Fibroblast of lung (primary cell): ENCODE measurements around the gene SEM1. TPM values are rescaled to one million over a fixed set of nuclear protein-coding genes. Genes with fewer than 3 reads are reported as not detected.
"Not testable (repeated sequence)": the region's sequence is repeated elsewhere in the genome, so short reads cannot be mapped to it uniquely, and the experiment has no call there.

Experiments used
- DNase-seq, 2 donors: peaks; one replicate each; pipeline versions ENCODE4 v3.0.0 to v3.0.0-alpha.2; 2010; ENCODE audit warnings: low read depth in 2 of 2
- H2AFZ ChIP-seq: 2 replicates; pipeline ENCODE4 v1.5.1; 2012; ENCODE audit warnings: low read length, control low read depth, inconsistent platforms
- H3K27ac ChIP-seq: 2 replicates; pipeline ENCODE4 v1.5.1; 2011; ENCODE audit warnings: low read length, control low read depth; ENCODE audit not compliant: insufficient read depth
- H3K27me3 ChIP-seq: 2 replicates; pipeline ENCODE4 v1.5.1; 2011; ENCODE audit warnings: mild to moderate bottlenecking, low read length; ENCODE audit not compliant: control insufficient read depth, insufficient read depth
- H3K36me3 ChIP-seq: 2 replicates; pipeline ENCODE4 v1.5.1; 2011; ENCODE audit warnings: low read length; ENCODE audit not compliant: control insufficient read depth, insufficient read depth
- H3K4me1 ChIP-seq: 2 replicates; pipeline ENCODE4 v1.5.1; 2011; ENCODE audit warnings: low read length; ENCODE audit not compliant: control insufficient read depth, insufficient read depth; ENCODE audit errors: extremely low read depth
- H3K4me2 ChIP-seq: 2 replicates; pipeline ENCODE4 v1.5.1; 2011; ENCODE audit warnings: low read length, control low read depth; ENCODE audit not compliant: insufficient read depth; ENCODE audit errors: extremely low read depth
- H3K4me3 ChIP-seq, 4 experiments: fragments of 200-600 bp in 1 of 4; sonication (generic) in 1 of 4; replicated peaks in 1 of 4; 2 replicates each; pipeline ENCODE4 v1.5.1; 2011 to 2016; ENCODE audit warnings: low read length in 4 of 4, low read depth in 3 of 4, mild to moderate bottlenecking in 3 of 4, control low read depth in 2 of 4, inconsistent platforms in 1 of 4, mixed read lengths in 1 of 4; ENCODE audit not compliant: insufficient read depth in 1 of 4; ENCODE audit errors: control extremely low read depth in 1 of 4
- H3K79me2 ChIP-seq: 2 replicates; pipeline ENCODE4 v1.5.1; 2012; ENCODE audit warnings: mild to moderate bottlenecking, low read length, inconsistent platforms; ENCODE audit not compliant: control insufficient read depth, insufficient read depth
- H3K9ac ChIP-seq: 2 replicates; pipeline ENCODE4 v1.5.1; 2011; ENCODE audit warnings: mild to moderate bottlenecking, low read length, control low read depth; ENCODE audit not compliant: insufficient read depth
- H3K9me3 ChIP-seq: 2 replicates; pipeline ENCODE4 v1.5.1; 2012; ENCODE audit warnings: low read depth, low read length; ENCODE audit not compliant: control insufficient read depth, insufficient read depth
- H4K20me1 ChIP-seq: 2 replicates; pipeline ENCODE4 v1.5.1; 2011; ENCODE audit warnings: low read length; ENCODE audit not compliant: control insufficient read depth, insufficient read depth; ENCODE audit errors: extremely low read depth
- EZH2 ChIP-seq: IDR thresholded peaks from 2 replicates; pipeline ENCODE4 v1.5.1; 2012; ENCODE audit warnings: low read length, control low read depth, mild to moderate bottlenecking; ENCODE audit errors: missing control alignments
- polyA plus RNA-seq, 2 donors: library from polyadenylated mRNA; depleted of rRNA in 1 of 2; stranded (reverse) in 1 of 2; unstranded in 1 of 2; fragments of >200 nt; gene quantifications; 2 replicates each; pipeline ENCODE4 v1.2.1, GENCODE V29; 2011 to 2012; ENCODE audit warnings: missing spikeins in 1 of 2
- total RNA-seq: library from RNA; depleted of rRNA; stranded (reverse); fragments of >200 nt; gene quantifications from 2 replicates; pipeline ENCODE4 v1.2.1, GENCODE V29; 2014
- TF ChIP-seq, protein P1 (sequence below), 2 donors: IDR thresholded peaks in 1 of 2; conservative IDR thresholded peaks in 1 of 2; 1 replicate in 1 of 2; 2 replicates in 1 of 2; pipeline ENCODE4 v1.5.1; 2011 to 2012; ENCODE audit warnings: low read length in 2 of 2, control low read depth in 1 of 2, inconsistent platforms in 1 of 2, low read depth in 1 of 2, mild to moderate bottlenecking in 1 of 2

SEM1 gene
- total and polyA plus RNA-seq, 2 donors (not counting 1 experiment from before 2014, with no cell fraction given), result 52.7 to 123 TPM

- TF ChIP-seq EZH2, result no peak
- TF ChIP-seq, protein P1, sequence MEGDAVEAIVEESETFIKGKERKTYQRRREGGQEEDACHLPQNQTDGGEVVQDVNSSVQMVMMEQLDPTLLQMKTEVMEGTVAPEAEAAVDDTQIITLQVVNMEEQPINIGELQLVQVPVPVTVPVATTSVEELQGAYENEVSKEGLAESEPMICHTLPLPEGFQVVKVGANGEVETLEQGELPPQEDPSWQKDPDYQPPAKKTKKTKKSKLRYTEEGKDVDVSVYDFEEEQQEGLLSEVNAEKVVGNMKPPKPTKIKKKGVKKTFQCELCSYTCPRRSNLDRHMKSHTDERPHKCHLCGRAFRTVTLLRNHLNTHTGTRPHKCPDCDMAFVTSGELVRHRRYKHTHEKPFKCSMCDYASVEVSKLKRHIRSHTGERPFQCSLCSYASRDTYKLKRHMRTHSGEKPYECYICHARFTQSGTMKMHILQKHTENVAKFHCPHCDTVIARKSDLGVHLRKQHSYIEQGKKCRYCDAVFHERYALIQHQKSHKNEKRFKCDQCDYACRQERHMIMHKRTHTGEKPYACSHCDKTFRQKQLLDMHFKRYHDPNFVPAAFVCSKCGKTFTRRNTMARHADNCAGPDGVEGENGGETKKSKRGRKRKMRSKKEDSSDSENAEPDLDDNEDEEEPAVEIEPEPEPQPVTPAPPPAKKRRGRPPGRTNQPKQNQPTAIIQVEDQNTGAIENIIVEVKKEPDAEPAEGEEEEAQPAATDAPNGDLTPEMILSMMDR (conservative IDR thresholded peaks at IDR 0.05 in 1 of 2, IDR thresholded peaks at IDR 0.05 in 1 of 2; ENCODE audit: low read depth in 1 of 2, low read length in 2 of 2), result no peak
These were observed 61.9 kb downstream of the SEM1 start for GRCh38 chr7:96647733-96648132.

GRCh38 chr7:96645084-96645483, 64.6 kb downstream of the SEM1 start:
- Histone ChIP-seq H4K20me1 (no peaks in the 10 kb centered on the region), H3K4me2 (no peak overlapping the region), H3K27me3 (no peaks in the 10 kb centered on the region), H3K4me1 (no peaks in the 10 kb centered on the region), H3K79me2 (no peaks in the 10 kb centered on the region), H3K36me3 (no peaks in the 10 kb centered on the region), H3K4me3 (no peak overlapping the region), H3K27ac (no peak overlapping the region), H3K9me3 (no peaks in the 10 kb centered on the region), H2AFZ (no peak overlapping the region), H3K9ac (no peak overlapping the region)
- no peak for DNase-seq
- no peak for TF ChIP-seq EZH2
- TF ChIP-seq, protein P1 (conservative IDR thresholded peaks at IDR 0.05 in 1 of 2, IDR thresholded peaks at IDR 0.05 in 1 of 2; ENCODE audit: low read depth in 1 of 2, low read length in 2 of 2), result no peak

More at GRCh38 chr7:96647733-96648132, 61.9 kb downstream of the SEM1 start:
- Histone ChIP-seq H3K9me3 (no peaks in the 10 kb centered on the region), H3K27me3 (no peaks in the 10 kb centered on the region), H3K4me3 (no peak overlapping the region), H3K4me2 (no peak overlapping the region), H2AFZ (no peak overlapping the region), H3K36me3 (no peaks in the 10 kb centered on the region), H3K27ac (no peak overlapping the region), H3K4me1 (no peaks in the 10 kb centered on the region), H3K79me2 (no peaks in the 10 kb centered on the region), H3K9ac (no peak overlapping the region), H4K20me1 (no peaks in the 10 kb centered on the region)
- DNase-seq, result no peak

DNA sequence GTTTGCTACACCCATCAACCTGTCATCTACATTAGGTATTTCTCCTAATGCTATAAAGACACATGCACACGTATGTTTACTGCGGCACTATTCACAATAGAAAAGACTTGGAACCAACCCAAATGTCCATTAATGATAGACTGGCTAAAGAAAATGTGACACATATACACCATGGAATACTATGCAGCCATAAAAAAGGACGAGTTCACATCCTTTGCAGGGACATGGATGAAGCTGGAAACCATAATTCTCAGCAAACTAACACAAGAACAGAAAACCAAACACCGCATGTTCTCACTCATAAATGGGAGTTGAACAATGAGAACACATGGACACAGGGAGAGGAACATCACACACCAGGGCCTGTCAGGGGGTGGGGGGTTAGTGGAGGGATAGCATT, 66.2 kb downstream of the SEM1 start:
- not testable (repeated sequence) for H3K27me3 ChIP-seq, DNase-seq, H3K36me3 ChIP-seq, H4K20me1 ChIP-seq, H2AFZ ChIP-seq, H3K4me2 ChIP-seq, H3K27ac ChIP-seq, H3K4me3 ChIP-seq, H3K4me1 ChIP-seq, H3K9ac ChIP-seq, H3K9me3 ChIP-seq, H3K79me2 ChIP-seq
